NCI-H2196 treated with DMSO at 0.1 percent for 48 hours (cell line): Measurements from ENCODE around the gene DAPL1.
A peak's percentile ranks its signal among the peaks of the same experiment; 100 is the strongest.

Source experiments
- DNase-seq: peaks from one replicate; lab custom pipeline; 2025; ENCODE audit not compliant: unreplicated experiment; lab: John Stamatoyannopoulos, UW

Gene DAPL1

DNA sequence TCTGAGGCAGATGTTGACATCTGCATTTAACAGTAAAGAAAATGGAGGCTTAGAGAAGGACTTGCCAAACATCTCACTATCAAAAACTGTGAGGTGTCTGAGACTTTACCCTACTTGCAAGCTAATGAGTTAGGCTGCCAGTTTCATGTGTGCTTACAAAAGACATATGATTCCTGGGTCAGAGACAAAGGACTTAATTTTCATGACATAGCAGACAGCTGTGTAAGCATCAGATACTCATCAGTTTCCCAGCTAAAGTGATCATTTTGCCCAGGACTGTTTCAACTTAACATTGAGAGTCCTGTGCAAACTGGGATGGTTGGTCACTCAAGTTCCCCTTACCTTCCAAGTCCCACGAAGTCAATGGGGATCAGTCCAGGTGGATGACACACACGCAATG is 18.9 kb upstream of the DAPL1 start:
- peak; percentile 38 for DNase-seq

DNA sequence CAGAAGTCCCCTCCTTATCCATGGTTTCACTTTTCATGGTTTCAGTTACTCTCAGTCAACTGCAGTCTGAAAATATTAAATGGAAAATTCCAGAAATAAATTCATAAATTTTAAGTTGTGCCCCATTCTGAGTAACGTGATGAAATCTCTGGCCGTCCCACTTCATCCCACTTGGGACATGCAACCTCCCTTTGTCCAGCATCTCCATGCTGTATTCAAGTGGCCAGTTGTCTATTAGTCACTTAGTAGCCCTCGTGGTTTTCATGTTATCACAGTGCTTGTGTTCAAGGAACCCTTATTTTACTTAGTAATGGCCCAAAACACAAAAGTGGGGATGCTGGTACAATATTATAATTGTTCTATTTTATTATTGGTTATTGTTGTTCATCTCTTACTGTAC is 18.0 kb upstream of the DAPL1 start:
- no peak for DNase-seq

DNA sequence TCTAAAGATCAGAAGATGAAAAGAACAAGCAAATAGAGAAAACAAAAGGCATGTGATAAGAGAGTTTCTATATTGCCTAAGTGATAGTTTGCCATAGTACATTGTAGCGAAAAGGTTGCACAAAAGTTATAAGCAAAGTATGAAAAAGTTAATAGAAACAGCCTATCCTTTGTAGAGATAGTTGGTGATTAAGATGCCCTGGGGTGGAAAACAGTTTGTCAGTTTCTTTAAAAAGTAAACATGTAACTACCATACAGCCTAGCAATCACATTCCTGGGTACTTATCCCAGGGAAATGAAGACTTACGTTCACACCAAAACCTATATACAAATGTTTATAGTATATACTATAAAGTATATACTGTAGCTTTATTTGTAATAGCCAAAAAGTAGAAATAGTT is 16.9 kb upstream of the DAPL1 start:
- no peak for DNase-seq

DNA sequence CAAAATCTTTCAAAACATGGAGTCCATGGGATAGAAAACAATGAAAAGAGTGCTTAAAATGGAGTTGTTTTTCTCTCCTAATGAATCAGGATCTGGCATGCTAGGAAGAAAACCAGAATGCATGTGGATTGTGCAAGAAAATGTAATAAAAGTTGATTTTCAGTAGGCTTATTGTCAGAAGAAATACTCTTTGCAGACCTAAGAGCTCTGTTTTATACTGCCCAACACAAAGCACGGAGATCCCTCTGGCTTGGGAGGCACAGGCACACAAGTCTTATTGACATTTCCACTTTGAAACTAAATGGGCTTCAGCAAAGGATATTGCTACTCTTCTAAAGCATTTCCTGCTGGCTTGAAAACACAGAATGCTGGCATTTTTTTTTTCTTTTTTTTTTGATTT is 15.5 kb upstream of the DAPL1 start:
- DNase-seq: no peak

DNA sequence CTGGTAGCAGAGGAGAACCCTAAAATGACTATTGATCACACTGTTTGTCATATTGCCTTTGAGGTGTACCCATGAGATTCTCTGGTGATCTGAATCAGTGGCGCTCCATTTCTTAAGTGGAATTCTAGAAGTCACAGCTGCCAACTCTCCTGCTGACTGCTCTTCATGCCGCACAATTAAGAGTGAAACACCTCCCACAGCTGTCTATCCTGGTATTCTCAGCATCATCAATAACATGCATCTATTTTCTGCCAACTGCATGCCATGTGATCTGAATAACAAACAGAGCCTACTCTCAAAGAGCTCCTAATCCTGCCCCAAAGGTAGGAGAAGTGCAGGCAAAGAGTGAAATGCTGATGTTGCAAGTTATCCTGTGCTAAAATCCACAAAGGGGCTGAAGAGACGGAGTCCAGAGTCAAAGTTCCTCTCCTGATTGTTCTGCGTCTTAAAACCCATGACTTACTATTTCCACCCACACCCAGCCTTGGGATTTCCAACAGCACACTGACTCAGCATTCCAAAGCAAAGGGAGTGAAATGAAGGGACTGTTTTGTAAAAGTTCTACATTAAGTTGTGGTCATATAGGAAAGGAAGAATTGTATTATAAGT is 13.7 kb upstream of the DAPL1 start:
- no peak for DNase-seq

DNA sequence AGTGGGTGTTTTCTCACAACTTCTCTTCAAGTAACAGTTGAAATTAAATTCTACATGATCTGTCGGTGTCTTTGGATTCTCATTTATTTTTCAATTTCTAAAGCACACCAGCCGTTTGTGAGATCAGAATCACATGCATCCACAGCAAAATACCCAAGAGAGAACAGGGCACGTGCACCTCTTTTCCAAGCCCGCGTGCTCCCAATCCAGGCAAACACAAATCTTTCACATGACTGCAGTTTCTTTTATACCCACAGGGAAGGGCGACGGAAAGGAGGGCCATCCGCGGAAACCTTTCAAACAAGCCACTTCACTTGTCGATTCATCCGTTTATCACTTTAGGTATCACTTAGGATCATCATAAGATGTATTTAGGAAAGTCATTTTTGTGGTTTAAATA is 13.0 kb upstream of the DAPL1 start:
- DNase-seq: no peak

DNA sequence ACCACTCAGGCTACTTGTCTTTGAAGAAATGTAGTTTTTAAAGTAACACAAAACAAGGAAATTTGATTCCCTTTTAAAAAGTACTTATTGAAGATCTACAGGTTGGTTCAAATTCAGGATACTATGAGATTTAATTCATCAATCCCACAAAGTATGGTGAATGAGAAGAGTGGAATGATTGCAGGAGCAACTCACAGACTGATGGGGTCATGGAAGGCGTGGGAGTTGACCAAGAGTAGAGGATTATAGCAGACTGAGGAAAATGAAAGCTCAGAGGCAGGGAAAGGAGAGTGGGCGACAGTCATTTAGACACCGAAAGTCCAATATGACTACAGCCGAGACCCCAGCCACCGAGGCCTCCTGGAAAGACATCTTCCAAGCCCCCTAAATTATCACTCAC is 12.5 kb upstream of the DAPL1 start:
- no peak for DNase-seq

DNA sequence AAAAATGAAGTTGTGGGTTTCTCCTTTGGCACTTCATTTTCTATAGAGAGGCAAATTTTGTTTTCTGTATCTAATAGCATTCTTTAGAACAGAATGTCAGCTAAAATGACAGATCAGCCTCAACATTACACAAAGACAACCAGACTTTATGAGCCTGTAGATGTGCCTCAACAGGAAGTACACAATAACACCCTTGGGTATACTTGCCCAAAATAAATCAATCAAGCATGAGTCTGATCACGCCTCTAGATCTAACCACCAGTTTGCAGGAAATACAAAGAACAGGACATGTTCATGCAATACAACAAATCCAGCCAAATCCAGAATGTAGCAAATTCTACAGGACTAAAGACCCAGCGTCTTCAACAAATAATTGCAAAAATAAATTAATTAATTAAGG is 11.2 kb upstream of the DAPL1 start:
- no peak for DNase-seq

DNA sequence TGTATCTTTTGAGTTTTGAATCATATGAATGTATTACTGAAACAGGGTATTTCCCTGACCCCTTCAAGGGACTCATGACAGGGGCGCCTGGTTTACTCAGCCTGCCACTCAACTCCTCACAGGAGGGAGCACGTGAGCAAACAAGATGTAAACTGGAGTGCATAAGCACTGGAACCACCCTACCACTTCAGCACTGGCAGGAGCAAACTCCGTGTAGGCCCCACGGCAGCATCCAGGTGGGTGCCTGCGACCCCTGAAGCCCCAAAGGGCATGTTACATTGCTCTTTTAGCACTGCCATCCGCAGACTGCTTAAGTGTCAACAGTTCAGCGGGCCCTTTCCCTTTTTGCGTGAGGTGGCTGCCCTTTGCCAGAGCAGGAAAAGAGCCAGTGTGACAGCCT is 8.2 kb upstream of the DAPL1 start:
- DNase-seq: no peak

DNA sequence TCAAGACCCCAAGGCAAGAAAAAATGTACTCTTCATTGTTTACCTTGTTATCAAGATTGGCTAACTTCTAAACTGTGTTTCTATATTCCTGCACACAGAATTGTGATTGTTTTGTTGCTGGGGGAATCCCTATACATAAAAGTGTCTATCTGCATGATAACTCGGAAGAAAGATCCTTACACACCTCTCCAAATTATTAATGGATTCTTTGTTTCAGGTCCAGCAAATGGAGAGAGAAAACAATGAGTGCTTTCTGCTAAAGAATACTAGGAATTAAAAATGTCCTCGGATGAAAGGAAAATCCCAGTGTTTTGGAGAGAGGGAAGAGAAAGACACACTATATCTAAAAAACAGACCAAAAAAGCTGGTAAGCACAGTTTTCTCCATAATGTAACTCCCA is 6.2 kb upstream of the DAPL1 start:
- DNase-seq: no peak

DNA sequence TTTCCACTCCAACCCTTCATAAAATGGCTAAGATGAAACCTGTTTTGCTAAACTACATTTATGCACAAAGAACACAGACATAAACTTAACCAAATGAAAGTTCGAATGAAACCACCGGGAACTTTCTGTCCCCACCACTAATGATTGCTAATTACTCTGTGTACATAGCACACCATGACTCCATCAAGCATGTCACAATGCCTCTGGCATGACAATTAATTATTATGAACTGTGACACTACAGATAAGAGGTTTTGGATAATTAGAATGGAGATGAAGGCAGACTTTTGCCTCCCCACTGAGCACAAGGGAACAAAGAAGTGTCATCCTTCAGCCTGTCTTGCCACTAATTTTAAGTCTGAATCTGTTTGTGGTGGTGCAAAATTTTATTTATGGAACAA is 1.5 kb downstream of the DAPL1 start:
- no peak for DNase-seq

DNA sequence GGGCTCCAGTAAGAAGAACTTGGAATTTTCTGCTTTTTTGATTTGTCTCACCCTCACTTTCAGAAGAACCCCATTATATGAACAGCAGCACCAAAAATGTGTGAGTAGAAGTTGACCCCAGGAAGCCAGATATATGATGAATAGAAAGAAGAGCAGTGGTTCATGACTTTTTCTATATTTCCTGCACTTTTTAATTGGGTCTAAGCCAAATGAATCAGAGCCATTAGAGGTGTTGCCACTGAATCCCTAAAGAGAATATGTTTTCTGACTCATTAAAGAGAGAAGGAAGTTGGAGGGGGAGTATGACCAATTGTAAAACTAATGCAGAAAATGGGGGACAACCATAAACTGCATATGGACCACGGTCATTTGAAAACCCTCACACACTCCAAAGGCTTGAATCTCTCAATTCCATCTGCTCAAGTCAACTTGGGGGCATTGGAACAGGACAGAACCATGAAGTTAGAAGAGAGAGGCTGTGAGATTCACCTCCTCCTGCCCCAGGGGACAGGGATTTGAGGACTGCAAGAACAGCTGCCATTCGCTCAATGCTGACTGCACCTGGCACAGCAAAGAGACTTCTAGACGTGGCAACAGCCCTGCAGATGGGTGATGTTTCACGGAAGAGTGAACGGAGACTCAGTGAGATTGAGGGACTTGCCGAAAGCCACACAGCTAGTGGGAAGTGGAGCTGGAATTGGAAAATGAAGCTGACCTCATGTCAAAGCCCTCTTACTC is 3.0 kb downstream of the DAPL1 start:
- DNase-seq: no peak

DNA sequence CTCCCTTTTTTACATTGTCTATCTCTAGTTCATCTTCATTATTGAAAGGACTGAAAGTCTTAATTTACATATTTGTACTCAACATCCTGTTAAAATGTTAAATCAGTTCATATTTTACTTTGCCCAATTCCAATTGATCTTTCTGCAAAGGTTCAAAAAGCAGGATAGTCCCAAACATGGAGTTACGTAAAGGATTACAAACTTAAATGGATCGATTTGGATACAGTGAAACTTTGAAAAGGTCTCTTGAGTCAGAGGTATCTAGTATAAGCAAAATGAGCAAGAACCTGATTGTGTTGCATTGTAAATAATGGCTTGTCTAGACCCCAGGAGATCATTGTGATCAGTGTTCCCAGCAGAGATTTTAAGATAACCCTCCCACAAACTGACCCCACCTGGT is 4.1 kb downstream of the DAPL1 start:
- DNase-seq: no peak

DNA sequence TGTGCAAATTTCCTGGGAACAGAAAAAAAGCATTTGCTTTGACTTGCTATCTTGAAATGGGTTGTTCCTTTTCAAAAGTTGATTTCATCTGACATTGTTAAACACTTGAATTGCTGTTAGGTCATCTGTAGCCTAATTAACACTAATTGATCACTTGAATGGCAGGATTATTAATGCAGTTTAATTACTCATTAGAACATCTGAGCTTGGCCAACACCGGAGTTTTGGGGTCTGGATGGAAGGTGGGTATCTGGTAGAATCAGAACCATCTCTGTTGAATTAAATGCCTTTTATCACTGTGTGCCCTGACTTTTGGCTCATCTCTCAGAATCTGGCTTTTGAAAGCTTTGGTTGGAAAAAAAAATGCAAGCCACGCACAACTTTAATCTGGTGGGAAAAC is 8.4 kb downstream of the DAPL1 start:
- DNase-seq: no peak

DNA sequence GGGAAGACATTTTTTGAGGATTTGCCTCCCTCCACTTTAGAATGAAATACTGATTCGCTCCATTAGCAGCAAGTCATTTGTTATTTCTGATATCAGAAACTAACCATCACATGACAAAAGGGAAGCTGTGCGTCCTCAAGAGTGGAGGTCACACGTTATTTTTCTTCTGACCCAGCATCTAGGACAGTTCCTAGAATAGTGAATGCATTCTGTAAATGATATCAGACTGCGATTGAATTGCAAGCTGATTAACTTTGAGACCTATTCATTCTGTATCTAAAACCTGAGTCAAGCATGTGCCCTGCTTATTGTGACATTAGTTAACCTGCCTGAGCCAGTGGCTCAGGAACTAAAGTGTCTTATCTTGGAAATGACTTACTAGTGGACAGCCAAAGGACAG is 10.1 kb downstream of the DAPL1 start:
- no peak for DNase-seq

DNA sequence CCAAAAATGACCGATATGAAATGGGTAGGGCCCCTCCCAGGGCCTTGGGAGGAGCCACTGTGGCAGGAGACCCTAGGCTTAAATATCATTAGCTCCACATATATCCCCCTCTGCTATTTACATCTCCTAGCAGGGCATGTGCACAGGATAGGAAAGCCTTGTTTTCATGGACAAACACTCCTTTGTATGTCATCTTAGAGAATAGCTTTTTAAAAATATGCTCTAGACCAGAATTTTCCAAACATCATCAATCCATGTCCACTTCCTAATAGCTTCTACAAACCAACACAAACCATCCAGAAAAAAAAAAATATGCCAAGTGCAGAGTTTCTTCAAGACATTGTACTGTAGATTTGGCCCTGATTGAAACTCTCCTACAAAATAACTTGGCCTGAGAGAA is 10.8 kb downstream of the DAPL1 start:
- DNase-seq: no peak

DNA sequence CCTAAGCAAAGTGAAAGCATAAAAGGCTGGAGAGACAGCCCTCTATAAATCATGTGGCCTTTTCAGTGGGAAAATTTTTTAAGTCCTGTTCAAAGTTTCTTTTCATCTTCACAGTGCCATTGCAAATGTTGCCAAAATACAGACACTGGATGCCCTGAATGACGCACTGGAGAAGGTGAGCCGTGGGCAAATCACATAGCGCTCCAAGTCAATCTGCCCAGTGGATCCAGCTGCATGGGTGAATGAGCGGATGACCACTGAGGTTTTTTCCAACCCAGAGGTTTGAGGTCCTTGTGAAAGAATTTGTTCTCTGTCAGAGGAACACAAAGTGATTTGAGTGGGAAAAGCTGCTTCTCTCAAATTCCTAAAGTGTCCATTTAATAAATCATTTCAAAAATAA is 11.8 kb downstream of the DAPL1 start:
- DNase-seq: no peak

DNA sequence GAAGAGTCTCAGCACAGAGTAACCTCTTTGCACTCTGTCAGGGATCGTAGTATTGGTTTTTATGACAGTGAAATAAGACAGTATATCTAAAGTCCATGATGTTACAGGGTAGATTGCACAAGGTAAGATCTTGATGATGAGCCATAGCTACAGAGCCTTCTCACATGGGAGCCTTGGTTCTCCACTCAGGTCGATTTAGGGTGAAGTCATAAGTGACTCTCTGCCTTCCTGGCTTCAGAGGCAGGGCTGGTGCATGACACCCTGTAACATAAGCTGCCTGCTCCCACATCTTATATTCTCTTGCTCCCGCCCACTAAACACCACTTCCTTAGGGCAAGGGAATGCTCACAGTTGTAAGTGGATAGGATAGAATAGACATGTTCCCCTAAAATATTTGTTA is 13.3 kb downstream of the DAPL1 start:
- no peak for DNase-seq

DNA sequence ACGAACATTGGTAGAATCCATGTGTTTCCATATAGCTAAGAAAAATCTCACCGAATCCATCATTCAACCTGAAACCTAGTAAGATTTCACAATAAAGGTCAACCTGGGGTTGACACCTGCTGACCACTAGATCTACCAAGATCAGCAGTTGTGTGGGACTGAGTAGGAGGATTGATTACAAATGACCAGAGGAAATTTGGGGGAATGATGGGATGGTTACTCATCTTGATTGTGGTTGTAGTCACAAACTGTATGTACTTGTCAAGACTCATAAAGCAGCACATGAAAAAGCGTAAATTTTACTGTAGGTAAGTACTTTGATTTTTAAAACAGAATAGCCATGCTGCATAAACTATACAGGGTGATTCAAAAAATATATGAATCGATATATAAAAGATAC is 14.7 kb downstream of the DAPL1 start:
- no peak for DNase-seq

DNA sequence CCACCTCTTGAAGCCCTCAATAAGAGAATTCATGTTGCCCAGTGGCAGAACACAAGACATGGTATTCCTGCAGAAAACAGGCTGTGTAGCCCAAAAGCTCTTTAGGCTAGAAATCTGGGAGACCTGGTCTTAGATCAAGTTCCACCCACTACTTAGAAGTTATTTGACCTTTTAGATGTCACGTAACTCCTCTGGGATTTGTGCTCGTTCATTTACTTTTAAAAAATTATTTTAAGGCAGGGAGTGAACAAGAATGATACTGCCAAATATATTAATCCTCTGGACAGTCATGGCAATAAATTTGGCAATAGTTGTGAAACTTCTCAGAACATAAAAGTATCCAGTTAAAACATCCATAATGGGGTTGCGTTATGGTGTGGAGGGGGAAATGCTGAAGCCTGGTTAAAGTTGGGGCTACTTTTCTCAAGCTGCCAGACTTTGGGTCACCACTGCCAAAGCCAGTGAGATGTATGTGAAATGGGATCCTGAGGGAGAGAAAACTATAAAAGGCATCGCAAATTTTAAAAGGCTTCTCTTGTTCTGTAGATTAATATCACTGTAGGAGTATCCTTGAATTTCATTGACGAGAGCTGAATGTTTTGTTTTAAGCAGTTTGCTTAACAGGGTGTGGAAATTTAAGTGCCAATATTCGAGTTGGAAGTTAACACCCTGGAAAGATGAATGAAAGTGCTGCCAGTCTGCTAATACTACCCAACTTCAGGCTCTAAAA is 15.8 kb downstream of the DAPL1 start:
- DNase-seq: no peak

DNA sequence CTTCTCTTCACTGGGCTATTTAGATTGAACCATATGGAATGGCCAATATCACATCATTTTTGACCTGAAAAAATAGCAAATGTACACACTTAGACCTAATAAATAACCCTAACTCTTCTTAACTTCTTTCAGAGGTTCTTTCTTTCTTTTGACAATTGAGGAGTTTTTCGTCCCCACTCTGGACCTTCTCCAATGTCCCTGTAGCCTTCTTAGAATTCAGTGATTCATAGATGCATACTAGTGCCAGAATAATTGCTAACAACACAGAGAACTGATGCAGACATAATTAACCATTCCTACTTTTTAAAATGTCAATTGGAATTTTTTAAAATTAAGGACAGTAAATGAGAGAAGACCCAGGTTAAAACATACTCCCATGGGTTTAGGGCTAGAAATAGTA is 20.0 kb downstream of the DAPL1 start:
- no peak for DNase-seq

DNA sequence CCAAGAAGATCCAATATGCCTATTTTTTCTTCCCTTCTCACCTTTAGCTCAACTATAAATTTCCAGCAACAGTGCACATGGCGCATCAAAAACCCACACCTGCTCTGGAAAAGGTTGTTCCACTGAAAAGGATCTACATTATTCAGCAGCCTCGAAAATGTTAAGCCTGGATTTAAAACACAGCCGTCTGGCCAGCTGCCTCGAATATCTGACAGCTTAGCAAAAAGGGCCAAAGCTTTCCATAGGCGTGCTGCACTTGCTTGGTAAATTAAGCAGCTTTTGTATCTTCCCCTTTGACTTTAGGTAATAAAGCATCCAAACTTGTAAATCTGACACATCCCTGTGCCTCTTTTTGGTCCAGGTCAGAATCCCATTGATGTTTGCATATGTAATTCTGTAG is 20.5 kb downstream of the DAPL1 start:
- DNase-seq: no peak

DNA sequence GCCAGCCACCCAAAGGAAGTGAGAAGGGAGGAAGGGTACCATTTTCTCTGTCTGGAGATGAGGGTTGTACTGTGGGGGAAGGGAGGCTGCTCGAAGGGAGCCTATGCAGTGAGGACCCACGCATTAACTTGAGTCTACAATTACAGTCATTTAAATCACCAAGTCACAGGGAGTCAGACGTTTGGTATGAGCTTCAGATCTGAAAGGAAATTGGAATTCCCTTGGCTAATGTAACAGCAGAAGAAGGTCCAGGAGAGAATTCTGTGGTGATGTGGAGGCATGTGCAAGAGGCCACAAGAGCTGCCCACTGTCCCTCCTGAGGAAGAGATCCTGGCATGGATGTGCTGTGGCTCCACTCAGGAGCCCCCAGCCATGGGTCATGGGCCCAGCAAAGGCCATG is 22.5 kb downstream of the DAPL1 start:
- no peak for DNase-seq
